Pancreas (tissue), 10 donors: ENCODE data around the gene MAPK8. TPM values are rescaled to one million over a fixed set of nuclear protein-coding genes. Genes with fewer than 3 reads are reported as not detected.

Experiments used
- ATAC-seq, 4 donors: fragments of 200-7000 bp; cut with Tn5 transposase; one replicate each; pipeline versions ENCODE4 v1.8.0 to v1.9.1; 2020; ENCODE audit warnings: mild to moderate bottlenecking in 4 of 4, moderate library complexity in 4 of 4
- DNase-seq, 6 donors: peaks; one replicate each; pipeline ENCODE4 v3.0.0-alpha.2; 2020
- FAIRE-seq: peaks from 2 replicates; lab custom pipeline; 2012; peaks lifted over from hg19 to GRCh38; lab: Jason Lieb, UNC
- H3K27ac ChIP-seq, 4 donors: fragments of 200-600 bp; sonication (generic); 1 replicate in 3 of 4; 2 replicates in 1 of 4; pipeline versions ENCODE4 v1.5.0 to v1.8.0; 2020
- H3K27me3 ChIP-seq, 4 donors: fragments of 200-600 bp; one replicate each; pipeline ENCODE4 v1.8.0; 2021
- H3K36me3 ChIP-seq, 3 donors: fragments of 200-600 bp; sonication (generic) in 1 of 3; one replicate each; pipeline versions ENCODE4 v1.5.0 to v1.8.0; 2020 to 2021
- H3K4me1 ChIP-seq, 3 donors: fragments of 200-600 bp; one replicate each; pipeline ENCODE4 v1.8.0; 2021
- H3K4me3 ChIP-seq, 4 donors: fragments of 200-600 bp; sonication (generic) in 2 of 4; one replicate each; pipeline versions ENCODE4 v1.5.0 to v1.8.0; 2020 to 2021
- H3K9me3 ChIP-seq, 4 donors: fragments of 200-600 bp; one replicate each; pipeline ENCODE4 v1.8.0; 2021
- WGBS, 2 donors: extraction: QIAGEN DNeasy Blood & Tissue Kit; methylation state at CpG; one replicate each; pipeline ENCODE4 v1.1.7; 2013; 5-methylcytosine and 5-hydroxymethylcytosine counted together
- intact Hi-C, 3 donors: fragments of 100-400 bp; cut with DNase I; formaldehyde crosslinking; loops; one replicate each; pipeline versions ENCODE4 v1.11.1 to v1.14.2; 2022
- polyA plus RNA-seq, 2 donors: library from polyadenylated mRNA; stranded (reverse); fragments of 200-250 nt; gene quantifications; one replicate each; pipeline ENCODE4 v1.2.3, GENCODE V29; 2013
- total RNA-seq, 6 donors: library from RNA; stranded (reverse); fragmentation: NEBNext Ultra II Directional in 4 of 6; extraction: Animal tissue kit (Norgen Biotek cat#: 25700) in 4 of 6; gene quantifications; one replicate each; pipeline versions ENCODE4 v1.2.1 to v1.2.4, GENCODE V29; 2021 to 2023
- TF ChIP-seq, protein P1 (sequence below), 4 donors: fragments of 200-600 bp; sonication (generic) in 3 of 4; IDR thresholded peaks; one replicate each; pipeline versions ENCODE4 v1.5.0 to v1.8.0; 2021; ENCODE audit warnings: antibody characterized with exemption in 4 of 4
- donor health status: healthy with polysubstance abuse.
- donor health status: DM: no; HTN: no; CAD: no; lungs with moderate emphysema.
- donor health status: DM: no; HTN: no; CAD: no.
- donor health status: control.
- donor health status: control.
- donor health status: Bipolar disorder and iron deficiency.
- donor health status: DM: yes; HTN: yes; CAD: no.
- donor health status: DM: no; HTN: no; CAD: no.
- donor health status: DM: no; HTN: no; CAD: no.
- donor health status: DM: yes; HTN: yes; CAD: no.

The MAPK8 gene
- total and polyA plus RNA-seq, 8 donors = 4.0 to 25.5 (median 17.0) TPM

DNA sequence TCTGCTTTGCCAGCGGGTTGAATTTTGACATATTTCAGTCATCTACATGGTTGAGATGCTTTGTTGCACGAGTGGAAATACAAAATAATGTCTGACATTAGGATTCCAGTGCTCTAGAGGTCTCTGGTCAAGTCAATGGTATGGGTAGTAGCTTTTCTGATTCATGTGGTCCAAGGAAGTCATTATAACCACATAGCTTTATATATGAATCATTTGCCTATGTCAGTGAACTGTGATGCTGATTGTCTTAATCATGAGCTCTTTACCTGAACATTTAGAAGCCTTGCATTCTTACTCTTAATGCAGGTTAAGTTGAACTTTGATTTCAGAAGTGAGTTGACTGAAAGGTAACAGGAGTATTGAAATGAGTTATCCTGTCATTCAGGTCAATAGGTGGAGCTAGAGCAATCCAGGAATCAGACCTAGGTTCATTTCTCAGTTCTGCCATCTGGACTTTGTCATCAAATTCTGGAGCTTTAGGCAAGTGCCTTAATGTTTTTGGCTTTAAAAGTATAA is 3.3 kb downstream of the MAPK8 start:
- TF ChIP-seq, protein P1, sequence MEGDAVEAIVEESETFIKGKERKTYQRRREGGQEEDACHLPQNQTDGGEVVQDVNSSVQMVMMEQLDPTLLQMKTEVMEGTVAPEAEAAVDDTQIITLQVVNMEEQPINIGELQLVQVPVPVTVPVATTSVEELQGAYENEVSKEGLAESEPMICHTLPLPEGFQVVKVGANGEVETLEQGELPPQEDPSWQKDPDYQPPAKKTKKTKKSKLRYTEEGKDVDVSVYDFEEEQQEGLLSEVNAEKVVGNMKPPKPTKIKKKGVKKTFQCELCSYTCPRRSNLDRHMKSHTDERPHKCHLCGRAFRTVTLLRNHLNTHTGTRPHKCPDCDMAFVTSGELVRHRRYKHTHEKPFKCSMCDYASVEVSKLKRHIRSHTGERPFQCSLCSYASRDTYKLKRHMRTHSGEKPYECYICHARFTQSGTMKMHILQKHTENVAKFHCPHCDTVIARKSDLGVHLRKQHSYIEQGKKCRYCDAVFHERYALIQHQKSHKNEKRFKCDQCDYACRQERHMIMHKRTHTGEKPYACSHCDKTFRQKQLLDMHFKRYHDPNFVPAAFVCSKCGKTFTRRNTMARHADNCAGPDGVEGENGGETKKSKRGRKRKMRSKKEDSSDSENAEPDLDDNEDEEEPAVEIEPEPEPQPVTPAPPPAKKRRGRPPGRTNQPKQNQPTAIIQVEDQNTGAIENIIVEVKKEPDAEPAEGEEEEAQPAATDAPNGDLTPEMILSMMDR (IDR thresholded peaks at IDR 0.05) = no peak
- no peaks in the 10 kb centered on the region for H3K27me3 ChIP-seq
- intact Hi-C loops = no loop called here
- WGBS, 2 donors = 47 to 48% methylated on average over 2 of the region's 2 CpGs
- no peak for FAIRE-seq
- no peak overlapping the region for H3K27ac ChIP-seq
- DNase-seq = no peak
- H3K4me3 ChIP-seq = no peak overlapping the region
- no peaks in the 10 kb centered on the region for H3K36me3 ChIP-seq
- peaks cover 5 to 13% (median 11%) of the 10 kb centered on the region in 3 donors for H3K4me1 ChIP-seq
- no peak for ATAC-seq
- no peaks in the 10 kb centered on the region for H3K9me3 ChIP-seq

DNA sequence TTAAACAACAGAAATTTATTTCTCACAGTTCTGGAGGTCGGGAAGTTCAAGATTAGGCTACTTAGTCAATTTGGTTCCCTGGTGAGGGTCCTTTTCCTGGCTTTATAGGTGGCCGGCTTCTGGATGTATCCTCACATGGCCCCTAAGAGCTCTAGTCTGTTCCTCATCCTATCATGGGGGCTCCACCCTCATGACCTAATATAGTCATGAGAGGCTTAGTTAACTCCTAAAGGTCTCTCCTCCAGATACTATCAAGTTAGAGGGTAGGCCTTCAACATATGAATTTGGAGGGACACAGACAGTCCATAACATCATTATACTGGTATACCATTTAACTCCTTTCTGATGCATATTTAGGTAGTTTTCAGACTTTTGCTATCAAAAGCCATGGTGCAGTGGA is 7.6 kb downstream of the MAPK8 start:
- Histone ChIP-seq H3K27ac (no peak overlapping the region), H3K27me3 (no peaks in the 10 kb centered on the region), H3K4me1 (peaks cover 0 to 8% (median 5%) of the 10 kb centered on the region in 3 donors), H3K4me3 (no peak overlapping the region), H3K9me3 (no peaks in the 10 kb centered on the region), H3K36me3 (no peaks in the 10 kb centered on the region)
- FAIRE-seq (no peak), ATAC-seq (no peak), DNase-seq (no peak)
- WGBS, 2 donors = 92 to 100% methylated on average over 2 of the region's 2 CpGs
- intact Hi-C loops = no loop called here
- TF ChIP-seq, protein P1 (IDR thresholded peaks at IDR 0.05) = no peak

DNA sequence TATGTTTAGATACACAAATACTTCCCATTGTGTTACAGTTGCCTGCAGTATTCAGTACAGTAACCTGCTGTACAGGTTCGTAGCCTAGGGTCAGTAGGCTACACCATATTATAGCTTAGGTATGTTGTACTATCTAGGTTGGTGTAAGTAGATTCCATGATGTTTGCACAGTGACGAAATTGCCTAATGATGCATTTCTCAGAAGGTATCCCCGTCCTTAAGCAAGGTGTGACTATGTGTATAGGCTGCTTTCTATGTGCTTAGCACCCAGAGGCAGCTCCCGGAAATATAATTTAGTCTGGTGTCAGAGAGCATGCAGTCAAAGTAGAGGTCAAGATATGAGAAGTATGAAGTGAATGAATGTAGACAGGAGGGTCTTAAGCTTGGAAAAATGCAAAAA is 9.8 kb downstream of the MAPK8 start:
- FAIRE-seq (no peak), ATAC-seq (peak in 1 of 4 donors; percentile 14), DNase-seq (no peak)
- WGBS, 2 donors = 74 to 78% methylated on average over 4 of the region's 4 CpGs
- Histone ChIP-seq H3K9me3 (no peaks in the 10 kb centered on the region), H3K4me1 (peaks cover 0 to 8% (median 5%) of the 10 kb centered on the region in 3 donors), H3K27ac (no peak overlapping the region), H3K36me3 (no peaks in the 10 kb centered on the region), H3K27me3 (no peaks in the 10 kb centered on the region), H3K4me3 (no peak overlapping the region)
- intact Hi-C loops = no loop called here
- TF ChIP-seq, protein P1 (IDR thresholded peaks at IDR 0.05) = no peak

DNA sequence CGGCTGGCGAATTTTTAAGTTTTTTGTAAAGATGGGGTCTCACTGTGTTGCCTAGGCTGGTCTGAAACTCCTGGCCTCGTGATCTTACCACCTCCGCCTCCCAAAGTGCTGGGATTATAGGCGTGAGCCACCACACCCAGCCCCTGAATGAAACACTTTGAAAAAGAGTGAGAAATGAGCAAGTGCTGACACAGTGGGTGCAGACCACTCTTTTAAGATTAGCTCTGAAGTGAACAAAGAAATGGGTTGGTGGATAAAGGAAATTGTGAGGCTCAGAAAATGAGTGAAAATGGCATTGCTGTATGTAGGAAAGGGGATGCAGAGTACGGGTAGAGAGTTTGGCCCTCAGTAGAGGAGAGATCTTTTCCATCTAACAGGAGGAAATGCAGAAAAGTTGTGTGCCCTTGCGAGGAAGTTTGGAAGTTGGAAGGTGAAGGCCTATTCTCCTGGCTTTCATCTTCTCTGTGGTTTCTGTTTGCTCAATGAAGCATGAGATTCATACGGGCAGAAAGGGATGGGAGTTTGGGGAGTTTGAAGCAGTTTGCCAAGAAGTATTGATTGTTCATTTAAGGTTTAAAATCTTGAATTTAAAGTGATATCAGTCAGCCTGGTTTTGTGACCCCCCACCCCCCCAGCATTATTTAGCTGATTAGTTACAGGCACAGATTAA is 11.0 kb downstream of the MAPK8 start:
- 62 to 72% methylated on average over 8 of the region's 8 CpGs for WGBS, 2 donors
- TF ChIP-seq, protein P1 (IDR thresholded peaks at IDR 0.05) = no peak

DNA sequence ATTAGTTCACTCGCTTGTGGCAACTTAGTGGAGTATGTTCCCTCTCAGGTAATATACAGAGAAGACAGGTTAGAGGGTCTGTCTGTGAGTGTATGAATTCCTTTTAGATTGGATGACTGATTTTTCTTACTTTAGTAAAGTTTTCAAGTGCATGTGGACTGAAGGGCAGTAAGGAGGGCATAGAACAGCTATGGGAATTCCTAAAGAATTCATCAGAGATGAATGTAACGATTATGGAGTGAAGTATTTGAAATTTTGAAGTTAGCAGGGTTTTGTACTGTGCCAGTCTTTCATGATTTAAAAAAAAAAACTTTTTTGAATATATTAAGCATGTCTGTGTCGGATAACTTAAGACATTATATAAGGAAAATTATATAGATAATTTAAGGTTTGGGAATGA is 15.5 kb downstream of the MAPK8 start:
- 98% methylated on average over 3 of the region's 3 CpGs for WGBS, 2 donors
- H3K27ac ChIP-seq = no peak overlapping the region
- intact Hi-C loops = no loop called here
- ATAC-seq (no peak), DNase-seq (no peak), FAIRE-seq (no peak)
- no peak overlapping the region for H3K4me3 ChIP-seq
- peaks cover 0 to 8% (median 5%) of the 10 kb centered on the region in 3 donors for H3K4me1 ChIP-seq
- no peaks in the 10 kb centered on the region for H3K36me3 ChIP-seq
- H3K27me3 ChIP-seq = no peaks in the 10 kb centered on the region
- TF ChIP-seq, protein P1 (IDR thresholded peaks at IDR 0.05) = no peak
- no peaks in the 10 kb centered on the region for H3K9me3 ChIP-seq

More for the DNA sequence above, 11.0 kb downstream of the MAPK8 start:
- Histone ChIP-seq H3K9me3 (no peaks in the 10 kb centered on the region), H3K27ac (no peak overlapping the region), H3K4me3 (no peak overlapping the region), H3K27me3 (no peaks in the 10 kb centered on the region), H3K36me3 (no peaks in the 10 kb centered on the region), H3K4me1 (peaks cover 0 to 8% (median 5%) of the 10 kb centered on the region in 3 donors)
- intact Hi-C loops = no loop called here
- no peak for DNase-seq
- peak in 1 of 4 donors; percentile 25 for ATAC-seq
- no peak for FAIRE-seq
